Mesothelial cell of epicardium (in vitro differentiated cells): ENCODE results near the gene SPACA6. TPM values are rescaled to one million over a fixed set of nuclear protein-coding genes. Genes with fewer than 3 reads are reported as not detected.

Source experiments
- DNase-seq, 2 experiments: peaks; one replicate each; pipeline ENCODE4 v3.0.0; 2021; ENCODE audit warnings: low spot score in 2 of 2; ENCODE audit not compliant: unreplicated experiment in 2 of 2
- H3K27ac Mint-ChIP-seq: 2 replicates; pipeline ENCODE4 v1.8.0; 2021; ENCODE audit warnings: mixed read lengths
- H3K27me3 Mint-ChIP-seq: 2 replicates; pipeline ENCODE4 v1.8.0; 2021; ENCODE audit warnings: low read depth, mixed read lengths
- H3K36me3 Mint-ChIP-seq: 2 replicates; pipeline ENCODE4 v1.8.0; 2021; ENCODE audit warnings: mixed read lengths
- H3K4me1 Mint-ChIP-seq: 2 replicates; pipeline ENCODE4 v1.8.0; 2021; ENCODE audit warnings: mixed read lengths
- H3K4me3 Mint-ChIP-seq: 2 replicates; pipeline ENCODE4 v1.8.0; 2021; ENCODE audit warnings: mild to moderate bottlenecking, moderate library complexity, mixed read lengths
- H3K9me3 Mint-ChIP-seq: 2 replicates; pipeline ENCODE4 v1.8.0; 2021; ENCODE audit warnings: mixed read lengths
- total RNA-seq: library from RNA; stranded (reverse); gene quantifications from 3 replicates; pipeline ENCODE4 v1.2.1, GENCODE V29; 2021
- TF ChIP-seq, protein P1 (sequence below): fragments of 200-600 bp; sonication (generic); IDR thresholded peaks from one replicate; pipeline ENCODE4 v1.5.0; 2021; ENCODE audit warnings: antibody characterized with exemption; ENCODE audit not compliant: unreplicated experiment

Gene SPACA6
- total RNA-seq, 1 donor from 2014 or later = 87.6 TPM

DNA sequence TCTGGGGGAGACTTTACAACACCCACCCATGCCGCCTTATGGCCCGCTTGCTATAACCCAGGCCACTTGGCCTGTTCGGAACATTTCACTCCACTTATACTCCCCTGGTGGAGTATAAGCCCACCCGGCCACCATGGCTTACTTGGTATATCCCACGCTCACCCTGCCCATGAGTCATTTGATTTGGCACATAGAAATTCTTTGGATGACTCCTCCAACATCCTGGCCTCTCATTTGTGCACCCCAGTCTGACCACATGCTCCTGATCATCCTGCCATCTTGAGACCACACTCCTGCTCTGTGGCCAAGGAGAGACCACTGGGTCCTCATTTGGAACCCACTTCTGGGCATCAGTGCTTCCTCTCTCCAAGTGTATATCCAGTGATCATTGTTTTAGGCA is 5.2 kb downstream of the SPACA6 start:
- Mint-ChIP-seq H3K4me1 (peaks cover 43% of the 10 kb centered on the region), H3K9me3 (no peaks in the 10 kb centered on the region), H3K4me3 (no peak overlapping the region), H3K36me3 (peaks cover 61% of the 10 kb centered on the region), H3K27me3 (no peaks in the 10 kb centered on the region), H3K27ac (no peak overlapping the region)
- TF ChIP-seq, protein P1, sequence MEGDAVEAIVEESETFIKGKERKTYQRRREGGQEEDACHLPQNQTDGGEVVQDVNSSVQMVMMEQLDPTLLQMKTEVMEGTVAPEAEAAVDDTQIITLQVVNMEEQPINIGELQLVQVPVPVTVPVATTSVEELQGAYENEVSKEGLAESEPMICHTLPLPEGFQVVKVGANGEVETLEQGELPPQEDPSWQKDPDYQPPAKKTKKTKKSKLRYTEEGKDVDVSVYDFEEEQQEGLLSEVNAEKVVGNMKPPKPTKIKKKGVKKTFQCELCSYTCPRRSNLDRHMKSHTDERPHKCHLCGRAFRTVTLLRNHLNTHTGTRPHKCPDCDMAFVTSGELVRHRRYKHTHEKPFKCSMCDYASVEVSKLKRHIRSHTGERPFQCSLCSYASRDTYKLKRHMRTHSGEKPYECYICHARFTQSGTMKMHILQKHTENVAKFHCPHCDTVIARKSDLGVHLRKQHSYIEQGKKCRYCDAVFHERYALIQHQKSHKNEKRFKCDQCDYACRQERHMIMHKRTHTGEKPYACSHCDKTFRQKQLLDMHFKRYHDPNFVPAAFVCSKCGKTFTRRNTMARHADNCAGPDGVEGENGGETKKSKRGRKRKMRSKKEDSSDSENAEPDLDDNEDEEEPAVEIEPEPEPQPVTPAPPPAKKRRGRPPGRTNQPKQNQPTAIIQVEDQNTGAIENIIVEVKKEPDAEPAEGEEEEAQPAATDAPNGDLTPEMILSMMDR = no peak
- DNase-seq = no peak

DNA sequence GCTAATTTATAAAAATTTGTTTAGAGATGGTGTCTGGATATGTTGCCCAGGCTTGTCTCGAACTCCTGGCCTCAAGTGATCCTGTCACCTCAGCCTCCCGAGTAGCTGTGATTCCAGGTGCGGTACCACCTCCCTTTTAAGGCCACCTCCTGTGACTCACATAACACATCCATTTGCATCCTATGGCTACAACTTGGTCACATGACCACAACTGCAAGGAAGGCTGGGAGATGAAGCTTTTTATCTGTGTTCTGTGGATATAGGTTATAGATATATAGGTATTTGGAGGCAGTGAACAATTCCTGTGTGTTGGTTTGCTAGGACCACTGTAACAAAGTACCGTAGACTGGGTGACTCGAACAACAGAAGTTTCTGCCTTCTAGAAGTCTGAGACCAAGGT is 6.0 kb downstream of the SPACA6 start:
- Mint-ChIP-seq H3K27ac (no peak overlapping the region), H3K9me3 (no peaks in the 10 kb centered on the region), H3K4me1 (peaks cover 39% of the 10 kb centered on the region), H3K4me3 (no peak overlapping the region), H3K36me3 (peaks cover 52% of the 10 kb centered on the region), H3K27me3 (no peaks in the 10 kb centered on the region)
- TF ChIP-seq, protein P1 = no peak
- no peak for DNase-seq

DNA sequence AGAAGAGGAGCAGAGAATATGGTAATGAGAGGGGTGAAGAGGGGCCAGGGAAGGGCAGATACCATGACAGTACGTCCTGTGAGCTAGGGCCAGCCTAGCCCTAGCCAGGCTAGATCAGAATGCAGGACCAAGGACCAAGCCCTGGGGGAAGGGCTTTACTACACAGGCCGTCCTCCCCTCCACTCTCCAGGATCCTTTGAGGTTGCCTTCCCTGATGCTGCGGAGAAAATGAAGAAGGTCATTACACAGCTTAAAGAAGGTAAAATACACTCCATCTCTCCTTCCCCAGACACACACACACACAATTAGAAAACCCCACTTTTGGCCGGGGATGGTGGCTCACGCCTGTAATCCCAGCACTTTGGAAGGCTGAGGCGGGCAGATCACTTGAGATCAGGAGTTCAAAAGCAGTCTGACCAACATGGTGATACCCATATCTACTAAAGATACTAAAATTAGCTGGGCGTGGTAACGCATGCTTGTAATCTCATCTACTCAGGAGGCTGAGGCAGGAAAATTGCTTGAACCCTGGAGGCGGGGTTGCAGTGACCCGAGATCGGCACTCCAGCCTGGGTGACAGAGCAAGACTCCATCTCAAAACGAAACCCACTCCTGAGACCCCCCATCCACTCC is 8.5 kb downstream of the SPACA6 start:
- Mint-ChIP-seq H3K4me3 (no peak overlapping the region), H3K9me3 (no peaks in the 10 kb centered on the region), H3K4me1 (peaks cover 44% of the 10 kb centered on the region), H3K27ac (peak overlapping the region; percentile 98), H3K36me3 (peaks cover 47% of the 10 kb centered on the region), H3K27me3 (no peaks in the 10 kb centered on the region)
- no peak for DNase-seq
- TF ChIP-seq, protein P1 = no peak

DNA sequence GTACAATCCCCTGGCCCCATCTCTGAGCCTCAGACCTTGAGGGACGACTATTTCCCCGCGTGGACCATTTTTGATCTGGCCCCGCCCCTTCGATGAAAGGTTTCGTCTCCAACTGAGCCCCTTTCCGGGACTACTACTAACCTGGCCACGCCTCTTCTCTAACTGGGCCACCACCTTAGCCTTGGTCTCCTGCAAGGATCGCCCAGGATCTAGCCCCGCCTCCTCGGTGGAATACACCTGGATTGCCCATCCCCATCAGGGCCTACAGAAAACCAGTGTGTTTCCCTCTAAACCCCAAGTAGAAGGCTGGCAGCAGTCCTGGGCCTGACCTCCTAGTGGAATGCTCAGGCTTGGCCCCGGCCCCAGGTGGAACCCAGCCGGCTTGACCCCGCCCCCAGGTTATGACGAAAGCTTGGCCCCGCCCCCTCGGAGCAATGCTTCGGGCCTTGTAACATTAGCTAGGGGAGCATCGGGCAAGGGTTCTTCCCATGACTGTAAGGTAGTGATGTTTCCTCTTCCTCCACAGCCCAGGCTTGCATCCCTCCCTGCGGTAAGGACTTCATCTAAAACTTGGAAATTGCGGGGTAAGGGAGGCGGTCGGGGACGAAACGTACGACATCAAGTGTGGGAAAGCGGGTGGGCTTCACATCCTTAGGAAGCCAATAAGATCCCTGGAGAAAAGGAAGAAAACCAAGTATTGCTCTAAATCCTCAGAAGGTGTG is 9.1 kb downstream of the SPACA6 start:
- H3K36me3 Mint-ChIP-seq = peaks cover 45% of the 10 kb centered on the region
- TF ChIP-seq, protein P1 = no peak
- DNase-seq = peak in 1 of 2 experiments; percentile 84
- peak overlapping the region; percentile 68 for H3K4me3 Mint-ChIP-seq
- peaks cover 44% of the 10 kb centered on the region for H3K4me1 Mint-ChIP-seq
- no peaks in the 10 kb centered on the region for H3K27me3 Mint-ChIP-seq
- H3K27ac Mint-ChIP-seq = peak overlapping the region; percentile 98
- no peaks in the 10 kb centered on the region for H3K9me3 Mint-ChIP-seq

DNA sequence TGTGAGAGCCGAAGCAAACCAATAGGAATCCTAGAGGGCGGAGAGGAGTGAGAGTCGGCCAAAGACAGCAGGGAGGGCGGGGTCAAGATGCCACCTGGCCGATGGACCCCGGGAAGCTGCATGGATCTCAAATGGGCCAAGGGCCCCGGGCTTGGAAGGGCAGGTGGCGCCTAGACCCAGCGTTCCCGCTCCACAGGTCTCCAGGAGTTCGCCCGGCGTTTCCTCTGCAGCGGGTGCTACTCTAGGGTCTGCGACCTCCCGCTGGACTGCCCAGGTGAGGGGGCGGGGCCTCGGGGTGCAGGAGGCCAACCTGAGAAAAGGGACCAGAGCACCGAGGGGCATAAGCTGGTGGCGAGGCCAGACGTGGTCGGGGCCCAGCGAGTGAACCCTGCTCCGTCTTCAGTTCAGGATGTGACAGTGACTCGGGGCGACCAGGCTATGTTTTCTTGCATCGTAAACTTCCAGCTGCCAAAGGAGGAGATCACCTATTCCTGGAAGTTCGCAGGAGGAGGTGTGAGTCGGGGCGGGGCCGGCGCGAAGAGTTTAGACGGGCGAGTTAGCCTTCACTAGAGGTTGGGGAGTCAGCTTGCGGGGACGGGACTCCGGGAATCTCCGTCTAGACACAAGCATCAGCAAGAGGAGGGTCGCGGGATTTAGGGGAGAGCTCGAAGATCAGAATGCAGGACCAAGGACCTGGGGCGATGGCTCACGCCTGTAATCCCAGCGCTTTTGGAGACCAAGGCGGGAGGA is 9.9 kb downstream of the SPACA6 start:
- peak in 1 of 2 experiments; percentile 51 for DNase-seq
- no peaks in the 10 kb centered on the region for H3K27me3 Mint-ChIP-seq
- H3K4me1 Mint-ChIP-seq = peaks cover 44% of the 10 kb centered on the region
- H3K27ac Mint-ChIP-seq = peak overlapping the region; percentile 98
- H3K4me3 Mint-ChIP-seq = peak overlapping the region; percentile 68
- TF ChIP-seq, protein P1 = no peak
- peaks cover 42% of the 10 kb centered on the region for H3K36me3 Mint-ChIP-seq
- H3K9me3 Mint-ChIP-seq = no peaks in the 10 kb centered on the region
